Right renal cortex interstitium (tissue), 3 donors: ENCODE results near the gene TUBE1. TPM values are rescaled to one million over a fixed set of nuclear protein-coding genes. Genes with fewer than 3 reads are reported as not detected.
"Not testable (repeated sequence)": the region's sequence is repeated elsewhere in the genome, so short reads cannot be mapped to it uniquely, and the experiment has no call there.

Experiments used
- DNase-seq, 3 donors: peaks; one replicate each; pipeline ENCODE4 v3.0.0-alpha.2; 2013; ENCODE audit warnings: low read depth in 3 of 3, low spot score in 2 of 3
- polyA plus RNA-seq, 3 donors: library from polyadenylated mRNA; unstranded; fragments of 120-200 nt; gene quantifications; one replicate each; pipeline ENCODE4 v1.2.1, GENCODE V29; 2013; ENCODE audit not compliant: insufficient read length in 3 of 3

TUBE1 gene
- 10 to 100 TPM; 24.1 to 27.9 (median 27.4) TPM for polyA plus RNA-seq

- DNase-seq: peak; percentile 83 to 91 (median 85)
Measured at GRCh38 chr6:112087136-112087911, at the start of gene TUBE1, which contains the start of gene FAM229B. Gene TUBE1 (minus strand): TSS chr6:112087482. CDS start chr6:112087434, 48 bp downstream. Gene FAM229B (plus strand): TSS chr6:112087591. CDS start chr6:112099284, 11,693 bp downstream.

DNA sequence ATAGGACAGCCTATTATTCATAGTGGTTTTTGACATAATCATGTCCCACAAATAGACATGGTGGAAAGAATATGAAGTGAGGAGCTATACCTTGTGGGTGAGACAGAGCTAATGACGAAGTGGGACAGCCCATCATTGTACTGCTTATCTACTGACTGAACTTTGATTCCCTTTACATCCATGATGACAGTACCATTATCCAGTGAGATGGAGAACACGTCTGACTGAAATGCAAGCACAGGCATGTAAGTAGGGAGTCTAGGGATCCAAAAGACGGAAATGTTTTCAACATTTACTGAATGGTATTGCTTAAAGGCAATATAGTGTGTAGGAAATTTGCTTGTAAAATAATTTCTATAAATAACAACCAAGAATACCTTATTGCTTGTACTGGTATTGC is 43.6 kb upstream of the TUBE1 start:
- no peak for DNase-seq

GRCh38 chr6:112128208-112128607 is 40.9 kb upstream of the TUBE1 start:
- no peak for DNase-seq

DNA sequence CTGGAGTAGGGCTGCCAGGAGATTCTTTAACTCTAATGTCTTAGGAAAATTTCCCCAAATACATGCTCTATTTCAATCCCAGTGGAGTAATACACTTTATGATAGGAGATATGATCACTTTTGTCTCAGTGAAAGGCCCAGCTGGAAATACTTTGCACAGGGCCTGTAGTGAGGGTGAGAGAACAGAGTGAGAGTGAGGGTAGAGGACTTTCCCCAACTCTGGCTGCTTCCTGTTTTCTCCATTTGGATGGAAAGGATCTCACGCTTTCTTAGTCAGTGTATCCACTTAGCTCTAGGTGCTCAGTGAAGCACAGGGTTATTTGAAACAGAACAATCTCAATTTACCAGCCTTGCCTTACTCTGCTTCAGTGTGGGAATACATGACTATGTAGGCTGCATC is 36.7 kb upstream of the TUBE1 start:
- no peak for DNase-seq

GRCh38 chr6:112122756-112123155 is 35.5 kb upstream of the TUBE1 start:
- no peak for DNase-seq

DNA sequence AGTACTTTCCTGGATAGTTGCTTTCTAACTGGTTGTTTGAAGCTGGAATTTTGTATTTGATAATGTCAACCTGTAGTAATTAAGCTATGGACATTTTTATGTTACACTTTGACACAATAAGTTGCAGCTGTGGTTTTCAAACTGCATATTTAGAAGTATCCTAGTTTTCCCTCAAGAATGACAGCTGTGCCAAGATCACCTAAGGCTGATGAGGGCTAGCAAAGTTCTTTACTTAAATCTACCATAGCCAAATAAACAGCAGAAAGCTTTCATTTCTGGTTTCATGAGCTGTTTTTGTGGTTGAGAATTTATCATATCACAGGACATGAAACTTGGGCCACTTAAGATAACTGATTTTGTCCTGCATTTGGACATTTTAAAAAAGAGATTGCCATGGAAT is 30.8 kb upstream of the TUBE1 start:
- no peak for DNase-seq

- no peak for DNase-seq
Measured at GRCh38 chr6:112117554-112117953, 30.3 kb upstream of the TUBE1 start.

- DNase-seq: no peak
Measured at GRCh38 chr6:112116221-112116620, 28.9 kb upstream of the TUBE1 start.

DNA sequence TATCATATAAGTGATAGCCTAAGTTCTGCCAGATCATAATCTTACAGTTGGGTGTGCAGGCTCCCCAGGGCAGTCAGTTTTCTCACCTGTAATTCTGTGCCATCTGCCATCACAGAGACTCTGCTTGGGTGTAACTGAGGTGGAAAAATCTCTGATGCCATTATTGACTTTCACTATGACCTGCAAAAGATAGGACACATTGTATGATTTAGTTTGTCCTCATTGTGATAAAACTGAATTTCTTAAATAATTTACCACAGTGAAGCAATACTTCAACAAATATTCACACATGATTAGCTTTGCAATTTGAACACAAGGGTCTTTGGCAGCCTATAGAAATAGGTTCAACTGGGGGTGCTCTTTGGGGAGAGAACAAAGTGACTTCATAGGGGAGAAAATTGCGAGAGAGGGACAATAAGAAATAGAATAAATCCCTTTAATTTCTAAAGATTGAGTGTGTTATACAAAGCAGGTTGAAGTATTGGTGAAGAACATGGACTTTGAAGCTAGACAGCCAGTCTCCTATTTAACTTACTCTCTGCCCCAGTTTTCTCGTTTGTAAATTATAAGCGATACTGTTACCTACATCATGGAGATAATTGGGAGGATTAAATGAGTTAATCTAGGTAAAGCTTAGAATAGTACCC is 27.4 kb upstream of the TUBE1 start:
- DNase-seq: no peak

- no peak for DNase-seq
Measured at GRCh38 chr6:112113918-112114317, 26.6 kb upstream of the TUBE1 start.

- no peak for DNase-seq
Measured at GRCh38 chr6:112113431-112113830, 26.1 kb upstream of the TUBE1 start.

GRCh38 chr6:112109262-112109661 is 22.0 kb upstream of the TUBE1 start:
- peak in 2 of 3 donors; percentile 25 to 41 for DNase-seq

GRCh38 chr6:112106562-112106961 is 19.3 kb upstream of the TUBE1 start:
- DNase-seq: no peak

DNA sequence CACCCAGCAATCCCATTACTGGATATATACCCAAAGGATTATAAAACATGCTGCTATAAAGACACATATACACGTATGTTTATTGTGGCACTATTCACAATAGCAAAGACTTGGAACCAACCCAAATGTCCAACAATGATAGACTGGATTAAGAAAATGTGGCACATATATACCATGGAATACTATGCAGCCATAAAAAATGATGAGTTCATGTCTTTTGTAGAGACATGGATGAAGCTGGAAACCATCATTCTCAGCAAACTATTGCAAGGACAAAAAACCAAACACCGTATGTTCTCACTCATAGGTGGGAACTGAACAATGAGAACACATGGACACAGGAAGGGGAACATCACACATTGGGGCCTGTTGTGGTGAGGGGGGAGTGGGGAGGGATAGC is 18.7 kb upstream of the TUBE1 start:
- DNase-seq: not testable (repeated sequence)

DNA sequence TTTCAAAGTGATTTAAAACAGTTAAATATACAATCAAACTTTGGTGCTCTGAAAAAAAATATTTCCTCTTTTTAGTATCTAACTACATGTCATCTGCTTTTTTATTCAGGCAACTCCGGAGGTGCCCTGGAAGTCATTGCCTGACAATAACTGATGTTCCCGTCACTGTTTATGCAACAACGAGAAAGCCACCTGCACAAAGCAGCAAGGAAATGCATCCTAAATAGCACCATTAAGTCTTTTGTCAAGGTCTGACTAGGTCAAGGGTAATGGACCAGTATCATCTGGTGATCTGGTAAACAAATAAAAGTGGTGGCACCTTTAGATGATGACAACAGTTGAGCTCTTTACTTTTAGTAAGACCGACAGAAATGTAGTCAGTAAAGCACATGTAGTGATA is 13.3 kb upstream of the TUBE1 start:
- DNase-seq: no peak

GRCh38 chr6:112096901-112097300 is 9.6 kb upstream of the TUBE1 start:
- no peak for DNase-seq

GRCh38 chr6:112087916-112088315 is 634 bp upstream of the TUBE1 start:
- no peak for DNase-seq

- peak; percentile 45 to 47 (median 46) for DNase-seq
Measured at GRCh38 chr6:112086744-112087135, 542 bp downstream of the TUBE1 start.

DNA sequence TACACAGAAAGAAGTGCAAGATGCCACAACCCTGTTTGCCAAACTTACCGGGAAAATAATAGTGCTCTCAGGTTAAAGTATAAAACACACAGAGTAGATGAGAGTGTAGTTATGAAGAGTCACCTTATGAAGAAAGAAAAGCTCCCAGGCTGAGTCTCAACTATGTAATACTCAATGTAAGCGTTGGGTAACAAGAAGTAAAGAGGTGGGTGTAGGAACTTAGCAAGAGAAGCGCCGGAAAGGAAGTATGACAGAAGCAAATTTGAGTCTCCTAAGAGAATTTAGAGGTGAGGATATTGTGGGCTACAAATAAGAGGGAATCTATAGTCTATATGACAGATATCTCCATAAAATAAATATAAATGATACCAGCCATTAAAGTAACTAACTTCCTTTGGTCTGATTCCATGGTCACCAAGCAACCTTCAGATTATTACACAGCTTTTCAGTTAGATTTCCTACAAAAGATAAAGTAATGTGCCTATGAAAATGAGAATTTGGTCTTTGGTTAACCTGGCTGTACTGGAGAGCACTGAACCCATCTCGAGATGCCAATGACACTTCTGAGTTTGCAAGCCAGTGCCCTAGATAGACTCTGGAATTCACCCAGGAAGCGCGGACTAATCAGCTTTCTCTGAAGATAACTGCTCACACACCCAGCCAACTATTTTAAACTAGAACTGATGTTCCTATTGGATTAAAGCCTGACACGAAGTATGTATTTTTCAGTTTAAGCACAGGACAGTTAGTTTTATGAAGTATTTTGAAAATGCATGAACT is 1.8 kb downstream of the TUBE1 start:
- no peak for DNase-seq

DNA sequence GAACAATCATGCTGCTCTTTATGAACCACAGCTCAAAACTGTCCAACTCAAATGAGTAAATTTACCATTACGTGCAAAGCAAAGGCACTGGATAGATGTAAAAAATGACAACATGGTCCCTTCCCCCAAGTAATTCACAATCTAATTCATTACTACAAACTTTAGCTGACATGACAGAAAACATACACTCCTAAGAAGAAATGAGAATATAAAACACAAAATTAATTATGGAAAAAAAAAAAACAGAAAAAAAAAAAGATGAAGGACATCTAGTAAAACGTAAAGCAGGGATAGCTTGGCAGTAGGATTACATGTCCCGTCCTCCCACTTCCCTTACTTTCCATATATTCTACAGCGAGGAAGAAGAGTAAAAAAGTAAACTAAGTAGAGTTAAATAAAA is 5.7 kb downstream of the TUBE1 start:
- no peak for DNase-seq

GRCh38 chr6:112066606-112067005 is 20.7 kb downstream of the TUBE1 start:
- no peak for DNase-seq
